ENCODE data around the gene VSIR. TPM values are rescaled to one million over a fixed set of nuclear protein-coding genes. Genes with fewer than 3 reads are reported as not detected.
A peak's percentile ranks its signal among the peaks of the same experiment; 100 is the strongest.

The VSIR gene
- total RNA-seq, 2 experiments from 2014 or later, result 78.2 to 104 TPM

- Mint-ChIP-seq H3K9me3 (ENCODE audit: low read depth) (peaks cover 6% of the 10 kb centered on the region), H3K27me3 (no peaks in the 10 kb centered on the region), H3K4me1 (peaks cover 39% of the 10 kb centered on the region), H3K4me3 (no peak overlapping the region), H3K36me3 (ENCODE audit: low read depth) (peaks cover 4% of the 10 kb centered on the region), H3K27ac (no peak overlapping the region)
- POLR2A ChIA-PET, result no interaction called here
- DNase-seq (no peak), ATAC-seq (no peak)
- intact Hi-C loops (cut with DNase I, micrococcal nuclease), result loop anchor here in 1 of 2 experiments (10.0 kb wide), 1 partner anchor 517 kb away; no protein-coding TSS in a partner anchor
- CTCF ChIA-PET, result interaction anchor here (0.6 kb wide), 1 partner anchor 14 kb away, joined by 3 read pairs; no protein-coding TSS in a partner anchor
Observed at GRCh38 chr10:71778071-71778825, 4.9 kb upstream of the VSIR start.

- Mint-ChIP-seq H3K27ac (peak overlapping the region; percentile 61), H3K36me3 (ENCODE audit: low read depth) (peaks cover 5% of the 10 kb centered on the region), H3K9me3 (ENCODE audit: low read depth) (peaks cover 6% of the 10 kb centered on the region), H3K27me3 (no peaks in the 10 kb centered on the region), H3K4me1 (peaks cover 31% of the 10 kb centered on the region), H3K4me3 (no peak overlapping the region)
- CTCF ChIA-PET, result interaction anchor here (0.8 to 7.7 kb wide), 4 partner anchors 52 to 80 kb away, joined by 3 to 54 read pairs (median 4); no protein-coding TSS in a partner anchor
- intact Hi-C loops (cut with DNase I, micrococcal nuclease), result loop anchor here in 1 of 2 experiments (10.0 kb wide), 1 partner anchor 517 kb away; no protein-coding TSS in a partner anchor
- no peak for DNase-seq
- POLR2A ChIA-PET, result no interaction called here
- ATAC-seq, result no peak
Observed at GRCh38 chr10:71777213-71777985, 4.1 kb upstream of the VSIR start.

GRCh38 chr10:71776481-71776925 lies 3.2 kb upstream of the VSIR start:
- Mint-ChIP-seq H3K4me3 (no peak overlapping the region), H3K27me3 (no peaks in the 10 kb centered on the region), H3K4me1 (peaks cover 35% of the 10 kb centered on the region), H3K27ac (no peak overlapping the region), H3K9me3 (ENCODE audit: low read depth) (peaks cover 6% of the 10 kb centered on the region), H3K36me3 (ENCODE audit: low read depth) (peaks cover 14% of the 10 kb centered on the region)
- DNase-seq (no peak), ATAC-seq (no peak)
- ChIA-PET CTCF (interaction anchor here (0.7 to 7.7 kb wide), 7 partner anchors 46 to 407 kb away, joined by 3 to 54 read pairs (median 3); no protein-coding TSS in a partner anchor), POLR2A (no interaction called here)
- intact Hi-C loops (cut with DNase I, micrococcal nuclease), result loop anchor here in 1 of 2 experiments (10.0 kb wide), 1 partner anchor 518 kb away; no protein-coding TSS in a partner anchor

GRCh38 chr10:71774916-71775702 lies 1.8 kb upstream of the VSIR start:
- DNase-seq (no peak), ATAC-seq (no peak)
- CTCF ChIA-PET, result interaction anchor here (0.6 to 7.7 kb wide), 9 partner anchors 18 to 109 kb away, joined by 3 to 54 read pairs (median 4); no protein-coding TSS in a partner anchor
- POLR2A ChIA-PET, result no interaction called here
- Mint-ChIP-seq H3K9me3 (ENCODE audit: low read depth) (peaks cover 6% of the 10 kb centered on the region), H3K27me3 (no peaks in the 10 kb centered on the region), H3K4me1 (peaks cover 47% of the 10 kb centered on the region), H3K4me3 (peak overlapping the region; percentile 92), H3K27ac (peak overlapping the region; percentile 93), H3K36me3 (ENCODE audit: low read depth) (peaks cover 24% of the 10 kb centered on the region)
- intact Hi-C loops (cut with DNase I, micrococcal nuclease), result loop anchor here in 1 of 2 experiments (5.0 to 10.0 kb wide), 2 partner anchors 442 to 520 kb away; partner anchors contain the start of genes ANAPC16 and ASCC1

- Mint-ChIP-seq H3K4me3 (peak overlapping the region; percentile 92), H3K27me3 (no peaks in the 10 kb centered on the region), H3K9me3 (ENCODE audit: low read depth) (peaks cover 6% of the 10 kb centered on the region), H3K36me3 (ENCODE audit: low read depth) (peaks cover 41% of the 10 kb centered on the region), H3K27ac (peak overlapping the region; percentile 97), H3K4me1 (peaks cover 65% of the 10 kb centered on the region)
- ChIA-PET CTCF (interaction anchor here (0.7 to 7.7 kb wide), 20 partner anchors 9 to 938 kb away, joined by 3 to 54 read pairs (median 4); no protein-coding TSS in a partner anchor), POLR2A (interaction anchor here (0.5 to 1.9 kb wide), 9 partner anchors 10 to 1206 kb away, joined by 3 to 12 read pairs (median 5); no protein-coding TSS in a partner anchor)
- ATAC-seq (no peak), DNase-seq (no peak)
- intact Hi-C loops (cut with DNase I, micrococcal nuclease), result loop anchor here (1.0 to 10.0 kb wide), 11 partner anchors 16 to 522 kb away; partner anchors contain the start of genes PSAP (in 2 of the 2), ANAPC16 (in 1 of the 2), ASCC1 (in 1 of the 2) and SLC29A3 (in 1 of the 2)
Observed at GRCh38 chr10:71772832-71773220, 494 bp downstream of the VSIR start.

GRCh38 chr10:71771821-71772617 lies 1.3 kb downstream of the VSIR start:
- peak overlapping the region; percentile 92 for H3K4me3 Mint-ChIP-seq
- no peaks in the 10 kb centered on the region for H3K9me3 Mint-ChIP-seq (ENCODE audit: low read depth)
- peak overlapping the region; percentile 97 for H3K27ac Mint-ChIP-seq
- no peaks in the 10 kb centered on the region for H3K27me3 Mint-ChIP-seq
- H3K36me3 Mint-ChIP-seq (ENCODE audit: low read depth), result peaks cover 43% of the 10 kb centered on the region
- ChIA-PET POLR2A (interaction anchor here (0.5 to 1.9 kb wide), 6 partner anchors 9 to 45 kb away, joined by 3 to 12 read pairs (median 4); no protein-coding TSS in a partner anchor), CTCF (interaction anchor here (0.6 to 7.7 kb wide), 14 partner anchors 15 to 124 kb away, joined by 3 to 54 read pairs (median 5); no protein-coding TSS in a partner anchor)
- ATAC-seq (no peak), DNase-seq (peak; percentile 66)
- H3K4me1 Mint-ChIP-seq, result peaks cover 72% of the 10 kb centered on the region
- intact Hi-C loops (cut with DNase I, micrococcal nuclease), result loop anchor here in 1 of 2 experiments (2.0 to 10.0 kb wide), 6 partner anchors 117 to 523 kb away; partner anchors contain the start of genes ANAPC16, ASCC1 and SLC29A3

- Mint-ChIP-seq H3K4me3 (peak overlapping the region; percentile 92), H3K36me3 (ENCODE audit: low read depth) (peaks cover 50% of the 10 kb centered on the region), H3K27ac (peak overlapping the region; percentile 97), H3K9me3 (ENCODE audit: low read depth) (no peaks in the 10 kb centered on the region), H3K27me3 (no peaks in the 10 kb centered on the region), H3K4me1 (peaks cover 73% of the 10 kb centered on the region)
- intact Hi-C loops (cut with DNase I, micrococcal nuclease), result loop anchor here in 1 of 2 experiments (5.0 to 10.0 kb wide), 2 partner anchors 446 to 524 kb away; partner anchors contain the start of genes ANAPC16 and ASCC1
- CTCF ChIA-PET, result interaction anchor here (0.7 to 7.7 kb wide), 7 partner anchors 14 to 101 kb away, joined by 3 to 54 read pairs (median 6); no protein-coding TSS in a partner anchor
- no peak for ATAC-seq
- POLR2A ChIA-PET, result no interaction called here
- no peak for DNase-seq
Observed at GRCh38 chr10:71771204-71771603, 2.1 kb downstream of the VSIR start.

- Mint-ChIP-seq H3K27me3 (no peaks in the 10 kb centered on the region), H3K9me3 (ENCODE audit: low read depth) (no peaks in the 10 kb centered on the region), H3K4me3 (peak overlapping the region; percentile 92), H3K4me1 (peaks cover 72% of the 10 kb centered on the region), H3K36me3 (ENCODE audit: low read depth) (peaks cover 53% of the 10 kb centered on the region), H3K27ac (peak overlapping the region; percentile 97)
- ATAC-seq, result no peak
- POLR2A ChIA-PET, result no interaction called here
- CTCF ChIA-PET, result interaction anchor here (0.7 to 7.7 kb wide), 4 partner anchors 14 to 101 kb away, joined by 3 to 54 read pairs (median 22); no protein-coding TSS in a partner anchor
- DNase-seq, result no peak
- intact Hi-C loops (cut with DNase I, micrococcal nuclease), result loop anchor here in 1 of 2 experiments (5.0 to 10.0 kb wide), 2 partner anchors 447 to 524 kb away; partner anchors contain the start of genes ANAPC16 and ASCC1
Observed at GRCh38 chr10:71770789-71771188, 2.5 kb downstream of the VSIR start.

GRCh38 chr10:71770255-71770654 lies 3.1 kb downstream of the VSIR start:
- no peaks in the 10 kb centered on the region for H3K9me3 Mint-ChIP-seq (ENCODE audit: low read depth)
- ChIA-PET CTCF (interaction anchor here (1.2 to 7.7 kb wide), 4 partner anchors 14 to 73 kb away, joined by 4 to 54 read pairs (median 24); no protein-coding TSS in a partner anchor), POLR2A (no interaction called here)
- peaks cover 56% of the 10 kb centered on the region for H3K36me3 Mint-ChIP-seq (ENCODE audit: low read depth)
- intact Hi-C loops (cut with DNase I, micrococcal nuclease), result loop anchor here in 1 of 2 experiments (5.0 to 10.0 kb wide), 2 partner anchors 447 to 525 kb away; partner anchors contain the start of genes ANAPC16 and ASCC1
- ATAC-seq, result no peak
- H3K4me1 Mint-ChIP-seq, result peaks cover 72% of the 10 kb centered on the region
- peak overlapping the region; percentile 97 for H3K27ac Mint-ChIP-seq
- H3K4me3 Mint-ChIP-seq, result peak overlapping the region; percentile 92
- H3K27me3 Mint-ChIP-seq, result no peaks in the 10 kb centered on the region
- DNase-seq, result no peak
